ENCODE data around the gene ROR1.
A peak's percentile ranks its signal among the peaks of the same experiment; 100 is the strongest.

The ROR1 gene

DNA sequence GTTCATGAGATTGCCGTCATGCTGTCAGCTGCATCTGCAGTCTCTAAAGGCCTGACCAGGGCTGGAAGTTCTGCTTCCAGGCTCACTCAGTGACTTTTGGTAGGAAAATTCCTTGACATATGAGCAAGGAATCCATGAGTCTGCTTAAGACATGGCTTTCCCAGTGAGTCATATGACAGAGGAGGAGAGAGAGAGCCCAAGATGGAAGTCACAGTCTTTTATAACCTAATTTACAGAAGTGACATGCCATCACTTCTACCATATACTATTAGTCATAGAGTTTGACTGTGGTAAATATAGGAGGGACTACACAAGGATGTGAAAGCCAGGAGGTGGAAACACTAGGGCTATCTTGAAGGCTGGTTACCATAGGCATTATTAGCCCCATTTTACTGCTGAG is 115.2 kb downstream of the ROR1 start:
- no peak for DNase-seq

DNA sequence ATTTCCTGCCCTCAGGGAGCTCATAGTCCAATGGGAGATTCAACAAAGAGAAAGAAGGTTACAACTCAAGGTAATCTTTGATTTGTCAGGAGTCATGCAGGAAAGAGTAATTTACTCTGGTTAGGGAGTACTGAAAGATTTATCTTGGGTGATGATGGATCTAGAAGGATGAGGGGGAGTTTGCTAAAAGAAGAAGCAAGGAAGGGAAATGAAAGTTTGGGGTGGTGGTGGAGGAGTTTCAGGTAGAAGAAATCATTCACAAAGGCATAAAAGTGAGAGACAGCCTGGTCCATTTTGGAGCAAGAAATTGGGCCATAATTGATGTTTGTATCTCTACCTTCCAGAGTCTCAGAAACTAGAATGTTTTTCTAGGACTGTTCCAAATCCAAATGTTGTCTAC is 116.7 kb downstream of the ROR1 start:
- DNase-seq = no peak

DNA sequence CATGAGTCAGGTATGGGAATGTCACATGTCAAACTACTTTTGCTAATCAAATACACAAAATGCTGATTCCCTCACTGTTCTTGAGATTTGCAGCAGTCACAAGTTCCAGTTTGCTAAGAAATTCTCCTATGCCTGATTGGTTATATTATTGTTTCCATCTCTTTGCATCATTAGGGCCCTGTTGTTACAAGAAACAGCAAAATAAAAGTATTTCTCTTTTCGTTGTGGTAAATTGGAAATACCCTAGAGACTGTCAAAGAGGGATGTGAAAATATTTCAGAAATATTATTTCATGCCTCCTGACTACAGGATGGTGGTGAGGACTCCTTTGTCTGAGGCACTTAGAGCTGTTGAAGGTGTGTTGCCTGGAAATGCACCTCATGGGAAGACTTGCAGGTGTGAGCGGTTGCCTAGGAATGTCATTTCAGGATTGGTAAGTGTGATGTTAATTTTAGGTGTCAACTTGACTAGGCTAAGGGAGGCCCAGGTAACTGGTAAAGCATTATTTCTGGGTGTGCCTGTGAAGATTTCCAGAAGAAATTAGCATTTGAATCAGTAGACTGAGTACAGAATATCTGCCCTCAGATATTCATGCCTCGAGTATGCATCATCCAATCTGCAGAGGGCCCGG is 117.4 kb downstream of the ROR1 start:
- no peak for DNase-seq

DNA sequence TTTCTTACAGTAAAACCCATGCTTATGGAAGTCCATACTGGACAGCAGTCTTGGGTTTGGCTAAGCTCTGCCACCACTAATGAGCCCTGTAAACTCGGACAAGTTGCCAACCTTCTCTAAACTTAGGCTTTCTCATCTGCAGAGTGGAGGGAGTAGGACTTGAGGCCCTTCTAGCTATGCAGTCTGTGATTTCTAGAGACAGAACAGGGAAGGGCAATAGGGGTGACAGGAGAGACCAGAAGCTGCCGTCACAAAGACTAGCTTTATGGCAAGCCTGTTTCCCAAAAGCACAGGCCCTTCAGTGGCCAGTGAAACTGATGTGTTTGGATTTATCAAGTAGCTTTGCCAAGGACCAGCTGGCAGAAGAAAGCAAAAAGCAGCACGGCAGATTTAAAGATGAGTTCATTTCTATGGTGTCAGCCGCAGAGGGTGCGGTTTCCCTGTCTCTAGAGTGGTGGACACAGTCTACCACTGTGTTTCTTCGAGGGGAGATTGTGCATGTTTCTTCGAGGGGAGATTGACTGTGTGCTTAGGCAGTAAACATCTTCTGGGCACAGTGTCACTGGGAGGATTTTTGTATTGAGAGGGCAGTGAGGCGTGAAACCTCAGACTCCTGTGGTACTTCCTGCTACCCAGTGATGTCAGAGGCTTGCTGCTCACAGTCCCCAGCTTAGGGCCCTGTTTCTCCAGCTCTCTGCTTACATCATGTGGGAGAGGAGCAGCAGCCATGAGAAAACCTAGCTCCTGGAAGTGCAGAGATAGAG is 119.0 kb downstream of the ROR1 start:
- DNase-seq = no peak

DNA sequence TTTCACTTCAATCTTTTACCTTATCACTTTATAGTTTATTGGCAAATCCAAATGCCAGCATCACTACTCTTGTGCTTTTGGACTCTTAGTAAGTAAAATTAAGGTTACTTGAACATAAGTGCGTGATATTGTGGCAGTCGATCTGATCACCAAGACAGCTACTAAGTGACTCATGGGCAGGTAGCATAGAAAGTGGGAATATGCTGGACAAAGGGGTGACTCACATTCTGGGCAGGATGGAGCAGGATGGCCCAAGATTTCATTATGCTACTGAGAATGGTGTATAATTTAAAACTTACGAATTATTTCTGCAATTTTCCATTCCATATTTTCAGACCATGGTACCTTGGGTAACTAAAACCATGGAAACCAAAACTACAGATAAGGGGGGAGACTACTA is 120.2 kb downstream of the ROR1 start:
- DNase-seq = no peak

DNA sequence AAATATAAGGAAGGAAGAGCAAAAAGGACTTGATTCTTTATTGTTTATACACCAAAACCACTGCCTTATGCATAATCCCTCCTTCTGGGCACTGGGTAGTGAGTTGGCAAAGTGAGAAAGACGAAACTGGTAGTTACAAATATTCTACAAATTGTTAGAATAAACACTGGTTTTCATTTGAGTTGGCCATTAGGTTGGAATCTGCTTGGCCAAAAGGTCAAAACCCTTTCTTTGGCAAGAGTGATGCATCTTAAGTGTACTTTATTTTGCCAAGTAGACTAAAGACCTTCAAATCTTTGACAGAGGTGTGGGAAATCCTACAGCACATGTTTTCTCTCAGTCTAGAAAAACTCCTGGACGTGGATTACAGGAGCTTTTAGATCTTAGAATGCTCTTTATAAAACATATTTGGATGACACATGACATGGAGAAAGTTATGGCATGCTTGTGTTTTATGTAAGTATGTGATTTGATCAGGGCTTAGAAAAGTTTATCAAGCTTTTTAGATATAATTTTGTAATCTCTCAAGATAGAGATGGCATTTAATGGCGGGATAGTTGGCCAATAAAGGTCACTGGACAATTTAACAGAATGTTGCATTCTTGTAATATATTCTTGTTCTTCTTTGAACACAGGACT is 120.9 kb downstream of the ROR1 start:
- no peak for DNase-seq

DNA sequence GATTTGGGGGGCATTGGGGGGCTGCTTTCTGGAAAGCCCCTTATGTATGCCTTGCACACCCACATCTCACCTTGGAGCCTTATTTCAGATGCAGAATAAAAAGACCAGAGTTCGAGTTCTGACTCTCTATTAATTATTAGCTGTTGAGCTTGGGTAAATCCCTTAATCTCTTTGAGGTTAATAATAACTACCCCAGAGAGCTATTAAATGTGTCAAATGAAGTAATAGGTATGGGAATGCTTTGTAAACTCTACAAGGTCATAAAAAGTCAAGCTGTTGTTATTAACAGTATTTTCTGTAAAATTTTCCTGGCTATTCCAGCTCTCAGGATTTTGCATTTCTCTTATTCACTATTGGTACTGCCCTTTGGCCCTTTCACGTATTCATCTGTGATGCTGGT is 122.9 kb downstream of the ROR1 start:
- no peak for DNase-seq

DNA sequence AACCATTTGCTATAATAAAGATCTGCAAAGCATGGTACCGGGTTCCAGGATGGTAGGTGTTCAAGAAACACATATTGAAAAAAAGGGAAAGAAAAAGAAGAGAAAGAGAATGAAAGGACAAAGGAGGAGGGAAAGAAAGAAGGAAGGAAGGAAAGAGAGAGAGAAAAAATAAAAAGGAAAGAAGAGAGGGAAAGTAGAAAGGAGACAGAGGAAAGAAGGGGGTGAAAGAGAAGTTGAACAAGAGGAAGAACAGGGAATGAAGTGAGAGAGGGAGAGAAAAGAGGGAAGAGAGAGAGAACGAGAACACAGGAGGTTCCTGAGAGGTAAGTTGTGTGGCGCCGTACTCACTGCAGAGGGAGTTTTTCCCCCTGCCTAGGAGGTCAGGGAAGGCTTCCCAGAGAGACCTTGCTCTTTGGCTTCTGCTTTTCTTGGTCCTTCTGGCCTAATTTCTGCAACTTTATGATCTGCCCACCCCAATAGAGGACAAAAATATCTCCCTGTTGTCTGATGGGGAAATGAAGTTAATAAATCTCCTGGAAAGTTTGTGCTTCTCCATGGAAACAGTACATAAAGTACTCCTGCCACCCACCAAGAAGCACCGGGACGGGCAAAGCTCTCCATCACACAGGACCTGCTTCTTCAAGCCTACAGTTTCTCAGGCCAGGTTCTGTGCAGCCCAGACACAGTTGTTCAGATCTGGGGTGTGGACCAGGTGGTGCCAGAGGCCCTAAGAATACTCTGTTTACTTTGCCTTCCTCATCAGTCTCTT is 124.8 kb downstream of the ROR1 start:
- no peak for DNase-seq

DNA sequence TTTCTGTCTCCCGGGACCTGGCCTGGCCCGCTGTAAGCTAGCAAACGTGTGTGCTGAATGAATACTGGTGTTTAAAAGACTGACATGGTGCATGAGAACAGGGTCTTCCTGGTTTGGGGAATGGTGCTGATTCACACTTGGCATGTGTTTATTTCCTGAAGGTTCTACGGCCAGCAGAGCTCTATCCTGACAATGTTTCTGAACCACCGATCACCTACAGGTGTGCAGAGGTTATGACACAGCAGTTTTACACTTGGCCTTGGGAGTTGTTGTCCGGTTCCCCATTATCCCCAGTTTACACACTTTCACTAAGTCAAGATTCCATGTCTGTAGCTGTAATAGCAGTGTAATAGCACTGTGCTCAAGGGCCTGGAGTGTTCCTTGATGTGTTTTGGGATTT is 127.3 kb downstream of the ROR1 start:
- no peak for DNase-seq

DNA sequence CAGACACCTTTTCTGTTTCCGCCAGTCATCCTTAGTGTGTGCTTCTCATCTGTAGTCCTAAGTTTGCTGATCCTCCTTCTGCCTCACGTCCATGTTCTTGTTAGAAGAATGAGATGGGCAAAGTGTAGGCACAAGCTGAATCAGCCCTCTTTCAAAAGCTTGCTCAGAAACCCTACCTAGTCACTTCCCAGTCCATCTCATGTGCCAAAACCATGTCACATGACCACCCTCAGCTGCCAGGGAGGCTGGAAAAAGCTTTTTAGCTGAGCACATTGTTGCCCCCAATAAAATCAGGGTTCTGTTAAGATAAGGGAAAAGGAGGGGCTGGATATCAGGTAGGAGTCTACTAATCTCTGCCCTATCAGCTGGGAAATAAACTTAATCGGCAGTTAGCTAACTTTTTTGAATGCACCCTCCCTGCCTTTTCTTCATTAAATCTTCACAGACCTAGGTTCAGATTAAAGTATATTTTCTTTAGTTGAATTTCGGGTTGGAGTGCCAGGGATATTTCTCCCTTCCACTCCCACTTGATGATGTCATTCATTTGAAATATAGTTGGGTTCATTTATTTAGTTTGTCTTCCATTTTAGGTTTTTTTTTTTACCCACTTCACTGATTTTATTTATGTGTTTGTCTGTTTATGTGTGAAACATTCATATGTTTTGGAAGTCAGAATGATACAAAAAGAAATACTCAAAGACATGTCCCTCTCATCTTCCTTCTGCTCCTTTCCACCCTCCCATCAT is 129.2 kb downstream of the ROR1 start:
- no peak for DNase-seq

DNA sequence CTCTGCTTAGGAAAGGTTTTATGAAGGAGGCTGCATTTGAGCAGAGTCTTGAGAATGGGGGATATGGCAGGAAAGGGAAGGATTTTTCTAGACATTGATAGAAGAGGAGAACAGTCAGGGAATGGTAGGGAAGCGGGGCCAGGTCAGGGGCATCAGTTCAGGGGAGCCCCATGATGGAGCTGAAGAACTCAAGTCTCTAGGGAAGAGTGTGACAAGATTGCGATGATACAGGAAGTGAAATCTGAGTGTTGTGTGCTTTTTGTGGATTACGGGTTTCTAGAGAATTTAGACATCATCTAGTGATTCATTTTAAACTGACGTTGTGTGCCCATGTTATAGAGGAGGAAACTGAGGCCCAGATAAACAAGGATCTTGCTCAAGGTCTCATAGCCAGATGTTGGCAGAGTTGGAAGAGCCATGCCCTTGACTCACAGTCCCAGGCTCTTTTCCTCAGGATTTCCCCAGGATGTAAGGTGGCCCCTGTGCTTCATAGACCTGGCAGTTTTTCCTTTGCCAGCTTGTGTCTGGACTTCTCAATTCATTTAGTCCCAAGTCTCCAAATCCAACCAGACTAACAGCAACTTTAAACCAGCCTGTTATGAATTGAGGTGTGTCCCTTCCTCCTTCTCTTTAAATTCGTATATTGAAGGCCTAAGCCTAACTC is 130.3 kb downstream of the ROR1 start:
- no peak for DNase-seq

DNA sequence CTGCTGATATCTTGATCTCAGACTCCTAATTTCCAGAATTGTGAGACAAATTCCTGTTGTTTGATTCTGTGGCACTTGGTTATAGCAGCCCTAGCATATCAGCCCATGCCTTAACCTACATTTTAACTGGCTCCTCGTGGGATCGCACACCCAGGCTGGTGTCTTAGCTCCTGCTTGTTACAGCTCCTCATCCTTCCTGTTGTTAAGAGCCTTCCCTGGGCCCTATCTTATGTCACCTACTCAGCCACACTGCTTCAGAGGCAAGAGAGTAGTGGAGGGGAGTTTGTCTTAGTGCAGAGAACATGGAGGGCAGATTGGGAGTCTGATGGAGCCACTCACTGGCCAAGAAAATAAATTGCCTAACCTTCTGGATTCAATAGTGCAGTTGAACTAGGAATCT is 131.0 kb downstream of the ROR1 start:
- DNase-seq = no peak

DNA sequence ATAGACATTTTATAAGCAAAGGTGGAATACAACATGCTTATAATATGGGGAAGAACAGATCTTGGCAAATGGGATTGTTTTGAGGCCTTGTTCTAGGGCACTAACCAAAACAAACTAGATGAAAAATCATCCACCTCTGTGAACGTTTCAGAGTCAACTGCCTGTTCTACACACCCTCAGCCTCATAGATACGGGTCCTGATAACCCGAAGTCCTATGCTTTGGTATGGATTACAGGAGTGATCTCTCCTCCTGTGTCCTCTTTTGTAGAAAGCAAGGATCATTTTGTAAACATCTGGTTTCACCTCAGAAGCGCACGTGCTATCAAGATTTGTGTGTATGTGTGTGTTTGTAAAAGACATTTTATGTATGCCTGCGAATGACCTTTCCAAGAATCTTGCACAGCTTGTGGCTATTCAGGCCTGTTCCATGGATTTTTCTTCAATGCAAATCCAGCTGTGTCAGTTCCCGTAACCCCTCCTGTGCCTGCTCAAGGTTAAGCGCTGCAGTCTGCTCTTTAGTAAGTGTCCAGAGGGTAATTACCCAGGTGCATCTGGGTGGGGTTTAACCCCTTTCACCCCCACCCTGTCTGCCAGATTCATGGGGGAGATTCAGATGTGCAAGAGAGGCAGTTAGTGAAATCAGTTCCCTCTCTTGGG is 132.4 kb downstream of the ROR1 start:
- DNase-seq = no peak

DNA sequence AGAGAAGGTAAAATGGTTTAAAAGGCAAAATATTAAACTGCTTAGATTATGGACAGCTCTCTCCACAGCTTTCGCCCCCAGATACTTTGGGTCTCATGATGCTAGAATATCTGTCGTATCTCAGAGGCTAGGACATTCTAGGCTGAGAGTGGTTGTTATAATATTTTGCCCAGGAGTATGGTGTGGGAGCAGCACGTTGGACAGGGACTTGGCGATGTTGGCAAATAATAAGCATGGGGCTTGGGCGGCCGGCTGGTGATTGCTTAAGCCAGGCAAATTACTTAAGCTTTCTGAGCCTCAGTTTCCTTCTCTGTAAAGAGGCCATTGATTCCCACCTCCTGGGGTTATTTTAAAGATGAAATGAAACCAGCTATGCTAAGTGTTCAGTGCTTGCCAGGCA is 133.2 kb downstream of the ROR1 start:
- no peak for DNase-seq

DNA sequence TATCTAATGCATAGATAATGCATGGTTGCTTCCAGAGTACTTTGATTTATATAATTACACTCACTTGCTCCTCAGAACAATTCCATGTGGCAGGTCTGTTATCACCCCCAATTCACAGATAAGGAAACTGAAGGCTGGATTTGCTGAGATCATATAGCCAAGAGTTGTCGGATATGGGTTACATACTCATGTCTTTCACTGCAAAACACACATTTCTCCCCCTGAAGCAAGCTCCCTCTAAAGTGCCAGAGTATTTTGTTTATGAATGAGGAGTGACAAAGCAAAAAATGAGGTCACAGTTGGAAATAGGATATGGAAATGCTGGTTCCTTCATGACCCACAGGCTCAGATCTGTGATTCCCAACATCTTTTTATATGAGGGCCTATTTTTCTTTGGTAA is 134.2 kb downstream of the ROR1 start:
- no peak for DNase-seq

DNA sequence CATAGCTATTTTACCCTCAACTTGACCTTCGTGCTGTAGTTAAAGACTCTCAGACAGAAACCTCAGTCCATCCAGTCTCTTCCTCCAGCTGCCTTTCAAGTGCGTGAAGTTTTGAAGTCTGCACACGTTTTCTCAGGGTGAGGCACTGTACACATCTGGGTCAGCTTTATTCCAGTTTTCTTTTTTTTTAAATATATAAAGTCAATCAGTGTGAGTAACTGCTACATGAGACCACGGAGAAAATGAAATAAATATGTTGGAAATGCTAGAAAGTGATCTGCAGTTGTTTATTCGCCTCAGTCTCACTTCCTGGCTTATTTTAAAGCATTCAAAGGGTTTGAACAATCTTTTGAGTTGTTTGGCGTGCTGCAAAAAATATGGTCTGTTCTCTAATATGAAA is 135.7 kb downstream of the ROR1 start:
- DNase-seq = no peak

DNA sequence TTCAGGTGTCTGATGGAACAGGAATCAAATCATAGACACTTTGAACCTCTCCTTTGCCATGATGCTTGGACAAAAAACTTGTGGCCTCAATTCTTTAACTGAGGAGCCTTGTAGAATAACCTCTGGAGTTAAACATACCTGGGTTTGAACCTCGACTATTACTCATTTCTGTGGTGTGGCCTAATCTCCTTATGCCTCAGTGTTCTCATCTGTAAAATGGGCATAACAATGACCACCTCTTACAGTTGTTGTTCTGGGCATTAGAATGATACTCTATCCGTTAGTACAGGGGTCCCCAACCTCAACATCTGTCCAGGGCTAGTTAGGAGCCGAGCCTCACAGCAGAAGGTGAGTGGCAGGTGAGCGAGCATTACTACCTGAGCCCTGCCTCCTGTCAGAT is 137.2 kb downstream of the ROR1 start:
- DNase-seq = no peak

DNA sequence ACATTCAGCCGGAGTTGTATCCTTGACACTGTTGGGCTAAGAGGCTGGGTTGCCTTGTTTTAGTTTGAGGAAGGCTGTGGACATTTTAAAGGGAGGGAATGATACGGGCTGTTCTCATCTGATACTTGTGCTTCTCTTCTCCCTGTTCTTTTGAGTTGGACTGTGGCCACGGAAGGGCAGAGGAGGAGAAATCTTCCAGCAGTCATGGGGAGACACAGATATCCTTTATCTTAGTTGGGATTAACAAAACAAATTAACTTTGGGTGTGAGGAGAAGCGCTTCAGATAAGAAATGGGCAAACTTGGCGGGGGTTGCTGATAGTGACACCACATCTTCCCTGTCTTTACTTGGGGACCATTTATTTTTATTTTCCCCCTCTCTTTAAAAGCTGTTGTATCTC is 138.8 kb downstream of the ROR1 start:
- peak; percentile 27 for DNase-seq

DNA sequence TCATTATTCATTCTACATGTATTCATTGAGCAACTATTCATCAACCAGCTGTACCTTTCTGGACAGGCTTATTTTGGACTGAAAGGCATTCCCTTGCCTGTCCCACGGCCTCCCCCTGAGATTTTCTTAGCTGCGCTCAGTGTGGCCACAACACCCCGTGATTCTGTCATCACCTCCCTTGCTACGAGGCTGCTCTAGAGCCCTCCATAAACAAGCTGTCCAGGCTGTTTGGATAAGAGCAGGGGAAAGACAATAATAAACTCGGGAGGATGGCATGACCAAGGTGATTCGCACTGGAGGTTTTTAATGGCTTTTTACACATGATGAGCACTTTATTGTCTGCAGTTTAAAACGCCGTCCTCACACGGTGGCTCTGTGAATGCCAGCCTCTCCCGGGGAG is 139.7 kb downstream of the ROR1 start:
- no peak for DNase-seq

DNA sequence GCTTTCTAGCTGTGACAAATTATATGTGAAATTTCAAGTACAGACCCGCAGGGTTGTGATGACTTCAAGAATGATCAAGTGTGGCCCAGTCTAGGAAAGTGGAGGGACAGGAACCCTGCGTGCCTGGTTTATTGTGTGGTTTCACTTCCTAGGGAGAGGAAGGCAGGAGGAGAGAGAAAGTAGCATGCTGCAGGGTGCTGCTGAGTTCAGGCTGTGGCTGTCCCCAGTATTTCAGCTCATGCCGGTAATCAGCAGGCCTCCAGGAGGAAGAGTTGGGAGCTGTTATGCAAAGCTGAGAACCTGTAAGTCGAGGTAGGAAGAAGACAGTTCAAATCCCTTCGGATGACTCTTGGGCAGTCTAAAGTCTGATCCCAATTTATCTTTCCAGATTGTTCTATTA is 140.4 kb downstream of the ROR1 start:
- no peak for DNase-seq

DNA sequence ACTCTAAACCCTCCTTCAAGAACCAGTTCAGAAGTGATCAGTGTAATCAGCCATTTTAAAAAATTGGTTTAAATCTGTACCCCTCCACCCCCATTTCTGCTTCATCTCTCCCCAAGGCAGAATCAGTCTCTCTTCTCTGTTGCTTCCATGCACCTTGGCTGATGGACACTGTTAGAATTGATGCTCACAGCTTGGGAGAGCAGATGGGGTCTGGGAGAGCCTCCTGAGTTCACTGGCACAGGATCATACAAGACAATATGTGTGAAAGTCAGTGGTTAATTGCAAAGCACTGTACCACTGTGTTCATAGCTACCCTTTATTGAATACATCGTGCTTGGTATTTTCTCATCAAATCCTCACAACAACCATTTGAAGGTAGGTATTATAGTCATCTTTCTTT is 140.9 kb downstream of the ROR1 start:
- DNase-seq = no peak

DNA sequence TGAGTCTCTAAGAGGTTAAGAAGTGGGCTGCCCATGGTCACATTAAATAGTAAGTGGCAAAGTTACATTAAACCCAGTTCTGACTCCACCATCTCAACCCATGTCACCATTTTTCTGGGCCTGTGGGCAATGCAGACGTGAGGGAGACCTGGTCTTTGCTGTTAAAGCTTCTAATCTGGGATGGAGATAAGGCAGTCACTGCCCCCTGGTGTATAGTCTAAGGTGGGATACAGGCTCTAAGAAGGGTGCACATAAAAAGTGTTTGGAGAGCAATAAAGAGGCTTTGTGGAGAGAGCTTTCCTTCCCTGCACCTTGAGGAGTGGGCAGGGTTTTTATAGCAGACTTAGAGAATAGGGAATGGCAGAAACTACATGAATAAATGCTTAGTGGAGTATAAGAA is 141.3 kb downstream of the ROR1 start:
- DNase-seq = peak; percentile 22
